Left ventricle myocardium inferior (tissue), 1 donor: ENCODE data around the gene MRPL17. TPM values are rescaled to one million over a fixed set of nuclear protein-coding genes. Genes with fewer than 3 reads are reported as not detected.
"Not testable (repeated sequence)": the region's sequence is repeated elsewhere in the genome, so short reads cannot be mapped to it uniquely, and the experiment has no call there.

Experiments used
- DNase-seq: peaks from one replicate; pipeline ENCODE4 v3.0.0-alpha.2; 2020
- H3K27ac ChIP-seq: fragments of 200-600 bp; replicated peaks from 2 replicates; pipeline ENCODE4 v1.8.0; 2021
- H3K27me3 ChIP-seq: fragments of 200-600 bp; 2 replicates; pipeline ENCODE4 v1.8.0; 2021; ENCODE audit warnings: low read depth
- H3K36me3 ChIP-seq: fragments of 200-600 bp; 2 replicates; pipeline ENCODE4 v1.8.0; 2021
- H3K4me1 ChIP-seq: fragments of 200-600 bp; 2 replicates; pipeline ENCODE4 v1.8.0; 2021
- H3K4me3 ChIP-seq: fragments of 200-600 bp; 2 replicates; pipeline ENCODE4 v1.8.0; 2021; ENCODE audit warnings: mild to moderate bottlenecking, moderate library complexity
- H3K9me3 ChIP-seq: fragments of 200-600 bp; replicated peaks from 2 replicates; pipeline ENCODE4 v1.8.0; 2021
- CTCF ChIP-seq: fragments of 200-600 bp; IDR thresholded peaks from 2 replicates; pipeline ENCODE4 v1.8.0; 2021; ENCODE audit warnings: antibody characterized with exemption, mild to moderate bottlenecking, borderline replicate concordance
- intact Hi-C: fragments of 100-400 bp; cut with micrococcal nuclease; formaldehyde crosslinking; loops from one replicate; pipeline ENCODE4 v1.11.0; 2022
- total RNA-seq: library from RNA; stranded (reverse); fragmentation: NEBNext Ultra II Directional; extraction: Animal tissue kit (Norgen Biotek cat#: 25700); gene quantifications from one replicate; pipeline ENCODE4 v1.2.1, GENCODE V29; 2021
- donor health status: DM: no; HTN: yes; CAD: no; lungs with severe emphysema.

MRPL17 gene
- total RNA-seq, 1 donor from 2014 or later, result 40.2 TPM

- DNase-seq, result no peak
- intact Hi-C loops, result no loop called here
- Histone ChIP-seq H3K36me3 (peaks cover 6% of the 10 kb centered on the region), H3K4me1 (peaks cover 17% of the 10 kb centered on the region), H3K9me3 (no peaks in the 10 kb centered on the region), H3K4me3 (no peak overlapping the region), H3K27ac (peak overlapping the region; percentile 10), H3K27me3 (no peaks in the 10 kb centered on the region)
- no peak for TF ChIP-seq CTCF
Measured at GRCh38 chr11:6719576-6719975, 36.4 kb upstream of the MRPL17 start.

- no peak for TF ChIP-seq CTCF
Measured at GRCh38 chr11:6717426-6717825, 34.3 kb upstream of the MRPL17 start.

GRCh38 chr11:6711552-6711951, 28.4 kb upstream of the MRPL17 start:
- intact Hi-C loops, H3K4me1 ChIP-seq, H3K36me3 ChIP-seq, DNase-seq, H3K27me3 ChIP-seq, H3K4me3 ChIP-seq, H3K27ac ChIP-seq: not testable (repeated sequence)
- H3K9me3 ChIP-seq, result peaks cover 12% of the 10 kb centered on the region
- TF ChIP-seq CTCF, result peak; percentile 53

More at GRCh38 chr11:6717426-6717825, 34.3 kb upstream of the MRPL17 start:
- H3K27ac ChIP-seq, result no peak overlapping the region
- H3K4me3 ChIP-seq, result no peak overlapping the region
- no peak for DNase-seq
- H3K4me1 ChIP-seq, result peaks cover 17% of the 10 kb centered on the region
- H3K36me3 ChIP-seq, result no peaks in the 10 kb centered on the region
- peaks cover 6% of the 10 kb centered on the region for H3K9me3 ChIP-seq
- H3K27me3 ChIP-seq, result no peaks in the 10 kb centered on the region
- intact Hi-C loops, result no loop called here

DNA sequence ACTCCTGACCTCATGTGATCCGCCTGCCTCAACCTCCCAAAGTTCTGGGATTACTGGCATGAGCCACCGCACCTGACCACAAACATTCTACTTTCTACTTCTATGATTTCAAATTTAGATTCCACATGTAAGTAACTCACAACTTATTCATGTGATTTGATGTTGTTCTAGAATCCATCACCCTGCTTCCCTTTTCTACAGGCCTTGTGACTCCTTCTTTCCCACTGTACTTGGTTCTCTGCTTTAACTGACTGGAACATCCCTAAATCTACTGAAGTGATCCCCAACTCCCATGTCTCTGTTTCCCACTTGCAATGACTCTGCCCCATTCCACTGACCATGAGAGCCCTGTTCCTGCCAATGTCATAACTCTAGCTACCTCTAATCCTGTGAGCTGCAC, 25.7 kb upstream of the MRPL17 start:
- intact Hi-C loops, result loop anchor here (5.0 kb wide), 1 partner anchor 48 kb away; no protein-coding TSS in a partner anchor
- Histone ChIP-seq H3K4me3 (no peak overlapping the region), H3K27ac (no peak overlapping the region), H3K36me3 (no peaks in the 10 kb centered on the region), H3K9me3 (peaks cover 12% of the 10 kb centered on the region), H3K27me3 (no peaks in the 10 kb centered on the region), H3K4me1 (peaks cover 9% of the 10 kb centered on the region)
- TF ChIP-seq CTCF, result no peak
- DNase-seq, result no peak

DNA sequence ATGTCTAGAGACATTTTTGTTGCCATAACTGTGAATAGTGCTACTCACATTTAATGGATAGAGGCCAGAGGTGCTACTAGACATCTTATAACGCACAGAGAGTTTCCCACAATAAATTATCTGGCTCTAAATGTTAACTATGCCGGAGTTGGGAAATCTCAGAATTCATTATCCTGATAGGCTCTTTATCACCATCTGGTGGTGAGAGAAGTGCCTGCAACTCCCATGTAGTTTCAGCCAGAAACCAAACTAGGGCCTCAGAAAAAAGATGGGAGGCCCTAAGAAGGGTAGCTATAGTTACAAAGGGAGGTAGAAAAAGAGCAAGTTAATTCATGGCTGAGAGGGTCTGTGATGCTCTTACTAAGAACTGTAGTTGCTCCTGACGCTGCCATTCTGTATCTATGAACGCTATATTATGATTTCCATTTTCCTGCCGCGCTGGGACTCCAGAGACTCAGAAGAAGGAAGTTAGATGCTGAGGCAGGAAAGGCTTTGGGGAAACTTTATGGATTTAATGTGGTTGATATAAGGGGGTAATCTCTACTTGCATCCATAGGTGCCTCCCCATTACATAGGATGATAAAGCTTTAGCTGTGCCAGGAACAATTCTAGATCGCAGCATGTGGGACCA, 22.9 kb upstream of the MRPL17 start:
- peak; percentile 99 for TF ChIP-seq CTCF
- DNase-seq, result no peak
- no peaks in the 10 kb centered on the region for H3K36me3 ChIP-seq
- H3K4me1 ChIP-seq, result peaks cover 19% of the 10 kb centered on the region
- H3K9me3 ChIP-seq, result no peaks in the 10 kb centered on the region
- H3K27me3 ChIP-seq, result no peaks in the 10 kb centered on the region
- intact Hi-C loops, result loop anchor here (5.0 kb wide), 1 partner anchor 51 kb away; no protein-coding TSS in a partner anchor
- no peak overlapping the region for H3K4me3 ChIP-seq
- H3K27ac ChIP-seq, result peak overlapping the region; percentile 52
